ENCODE results near the gene SIK2.

The SIK2 gene

DNA sequence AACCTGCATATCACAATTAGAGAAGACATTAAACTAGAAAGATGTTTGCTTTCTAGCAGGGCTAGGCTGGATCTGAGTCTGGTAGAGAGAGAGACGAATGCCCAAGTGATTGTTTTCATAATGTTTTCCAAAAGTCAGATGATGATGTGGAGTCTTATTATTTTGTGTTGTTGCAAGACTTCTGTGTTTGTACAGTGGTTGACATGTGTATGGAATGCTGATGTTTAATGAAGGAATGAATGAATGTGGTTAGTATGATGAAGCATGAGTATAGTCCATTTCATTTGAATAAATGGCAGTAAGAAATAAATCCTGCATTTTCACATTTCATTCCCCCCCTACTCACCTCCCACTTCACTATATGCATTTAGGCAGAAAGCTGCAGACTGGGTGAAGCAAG, 94.3 kb downstream of the SIK2 start:
- H3K27ac ChIP-seq (replicated peaks) = no peak overlapping the region
- DNase-seq (ENCODE audit: low read depth in 1 of 2, low spot score in 1 of 2) = no peak
- TF ChIP-seq, protein P1, sequence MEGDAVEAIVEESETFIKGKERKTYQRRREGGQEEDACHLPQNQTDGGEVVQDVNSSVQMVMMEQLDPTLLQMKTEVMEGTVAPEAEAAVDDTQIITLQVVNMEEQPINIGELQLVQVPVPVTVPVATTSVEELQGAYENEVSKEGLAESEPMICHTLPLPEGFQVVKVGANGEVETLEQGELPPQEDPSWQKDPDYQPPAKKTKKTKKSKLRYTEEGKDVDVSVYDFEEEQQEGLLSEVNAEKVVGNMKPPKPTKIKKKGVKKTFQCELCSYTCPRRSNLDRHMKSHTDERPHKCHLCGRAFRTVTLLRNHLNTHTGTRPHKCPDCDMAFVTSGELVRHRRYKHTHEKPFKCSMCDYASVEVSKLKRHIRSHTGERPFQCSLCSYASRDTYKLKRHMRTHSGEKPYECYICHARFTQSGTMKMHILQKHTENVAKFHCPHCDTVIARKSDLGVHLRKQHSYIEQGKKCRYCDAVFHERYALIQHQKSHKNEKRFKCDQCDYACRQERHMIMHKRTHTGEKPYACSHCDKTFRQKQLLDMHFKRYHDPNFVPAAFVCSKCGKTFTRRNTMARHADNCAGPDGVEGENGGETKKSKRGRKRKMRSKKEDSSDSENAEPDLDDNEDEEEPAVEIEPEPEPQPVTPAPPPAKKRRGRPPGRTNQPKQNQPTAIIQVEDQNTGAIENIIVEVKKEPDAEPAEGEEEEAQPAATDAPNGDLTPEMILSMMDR (IDR thresholded peaks at IDR 0.05; ENCODE audit: insufficient read depth, low read length) = no peak
- TF ChIP-seq POLR2AphosphoS5 (IDR thresholded peaks at IDR 0.05; ENCODE audit: low read depth) = no peak
- TF ChIP-seq GABPA (IDR thresholded peaks at IDR 0.05; ENCODE audit: low read depth) = no peak
- TF ChIP-seq SPI1 (IDR thresholded peaks at IDR 0.05; ENCODE audit: borderline replicate concordance, low read depth) = no peak
- TF ChIP-seq, protein P2, sequence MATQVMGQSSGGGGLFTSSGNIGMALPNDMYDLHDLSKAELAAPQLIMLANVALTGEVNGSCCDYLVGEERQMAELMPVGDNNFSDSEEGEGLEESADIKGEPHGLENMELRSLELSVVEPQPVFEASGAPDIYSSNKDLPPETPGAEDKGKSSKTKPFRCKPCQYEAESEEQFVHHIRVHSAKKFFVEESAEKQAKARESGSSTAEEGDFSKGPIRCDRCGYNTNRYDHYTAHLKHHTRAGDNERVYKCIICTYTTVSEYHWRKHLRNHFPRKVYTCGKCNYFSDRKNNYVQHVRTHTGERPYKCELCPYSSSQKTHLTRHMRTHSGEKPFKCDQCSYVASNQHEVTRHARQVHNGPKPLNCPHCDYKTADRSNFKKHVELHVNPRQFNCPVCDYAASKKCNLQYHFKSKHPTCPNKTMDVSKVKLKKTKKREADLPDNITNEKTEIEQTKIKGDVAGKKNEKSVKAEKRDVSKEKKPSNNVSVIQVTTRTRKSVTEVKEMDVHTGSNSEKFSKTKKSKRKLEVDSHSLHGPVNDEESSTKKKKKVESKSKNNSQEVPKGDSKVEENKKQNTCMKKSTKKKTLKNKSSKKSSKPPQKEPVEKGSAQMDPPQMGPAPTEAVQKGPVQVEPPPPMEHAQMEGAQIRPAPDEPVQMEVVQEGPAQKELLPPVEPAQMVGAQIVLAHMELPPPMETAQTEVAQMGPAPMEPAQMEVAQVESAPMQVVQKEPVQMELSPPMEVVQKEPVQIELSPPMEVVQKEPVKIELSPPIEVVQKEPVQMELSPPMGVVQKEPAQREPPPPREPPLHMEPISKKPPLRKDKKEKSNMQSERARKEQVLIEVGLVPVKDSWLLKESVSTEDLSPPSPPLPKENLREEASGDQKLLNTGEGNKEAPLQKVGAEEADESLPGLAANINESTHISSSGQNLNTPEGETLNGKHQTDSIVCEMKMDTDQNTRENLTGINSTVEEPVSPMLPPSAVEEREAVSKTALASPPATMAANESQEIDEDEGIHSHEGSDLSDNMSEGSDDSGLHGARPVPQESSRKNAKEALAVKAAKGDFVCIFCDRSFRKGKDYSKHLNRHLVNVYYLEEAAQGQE (IDR thresholded peaks at IDR 0.05; ENCODE audit: insufficient replicate concordance, low read depth) = no peak
- H3K4me3 ChIP-seq (replicated peaks; ENCODE audit: insufficient read depth, low read length) = no peak overlapping the region
- H3K27me3 ChIP-seq (ENCODE audit: insufficient read depth, poor library complexity, severe bottlenecking) = no peaks in the 10 kb centered on the region

DNA sequence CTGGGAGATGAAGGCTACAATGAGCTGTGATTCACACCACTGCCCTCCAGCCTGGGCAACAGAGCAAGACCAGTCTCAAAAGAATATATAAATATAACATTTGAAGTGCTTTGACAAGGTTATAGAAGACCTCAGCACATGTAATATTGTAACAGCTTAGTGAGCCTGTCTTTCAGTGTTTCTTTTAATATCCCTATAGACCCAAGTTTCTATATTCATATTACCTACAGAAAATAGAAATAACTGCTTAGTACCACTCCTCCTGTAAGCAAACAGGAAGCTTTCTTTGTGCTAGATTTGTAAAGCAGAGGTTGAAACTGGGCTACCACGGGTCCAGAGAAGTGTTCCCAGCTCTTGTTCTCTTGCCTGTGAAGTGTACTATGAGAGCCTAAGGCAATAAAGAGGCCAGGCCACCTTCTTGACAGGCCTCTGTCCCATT, 95.7 kb downstream of the SIK2 start:
- H3K4me3 ChIP-seq (replicated peaks; ENCODE audit: insufficient read depth, low read length) = no peak overlapping the region
- H3K27ac ChIP-seq (replicated peaks) = no peak overlapping the region
- DNase-seq (ENCODE audit: low read depth in 1 of 2, low spot score in 1 of 2) = no peak
- TF ChIP-seq, protein P1 (IDR thresholded peaks at IDR 0.05; ENCODE audit: insufficient read depth, low read length) = no peak
- TF ChIP-seq POLR2AphosphoS5 (IDR thresholded peaks at IDR 0.05; ENCODE audit: low read depth) (no peak), SPI1 (IDR thresholded peaks at IDR 0.05; ENCODE audit: borderline replicate concordance, low read depth) (no peak), GABPA (IDR thresholded peaks at IDR 0.05; ENCODE audit: low read depth) (no peak)
- TF ChIP-seq, protein P2 (IDR thresholded peaks at IDR 0.05; ENCODE audit: insufficient replicate concordance, low read depth) = no peak
- H3K27me3 ChIP-seq (ENCODE audit: insufficient read depth, poor library complexity, severe bottlenecking) = no peaks in the 10 kb centered on the region

DNA sequence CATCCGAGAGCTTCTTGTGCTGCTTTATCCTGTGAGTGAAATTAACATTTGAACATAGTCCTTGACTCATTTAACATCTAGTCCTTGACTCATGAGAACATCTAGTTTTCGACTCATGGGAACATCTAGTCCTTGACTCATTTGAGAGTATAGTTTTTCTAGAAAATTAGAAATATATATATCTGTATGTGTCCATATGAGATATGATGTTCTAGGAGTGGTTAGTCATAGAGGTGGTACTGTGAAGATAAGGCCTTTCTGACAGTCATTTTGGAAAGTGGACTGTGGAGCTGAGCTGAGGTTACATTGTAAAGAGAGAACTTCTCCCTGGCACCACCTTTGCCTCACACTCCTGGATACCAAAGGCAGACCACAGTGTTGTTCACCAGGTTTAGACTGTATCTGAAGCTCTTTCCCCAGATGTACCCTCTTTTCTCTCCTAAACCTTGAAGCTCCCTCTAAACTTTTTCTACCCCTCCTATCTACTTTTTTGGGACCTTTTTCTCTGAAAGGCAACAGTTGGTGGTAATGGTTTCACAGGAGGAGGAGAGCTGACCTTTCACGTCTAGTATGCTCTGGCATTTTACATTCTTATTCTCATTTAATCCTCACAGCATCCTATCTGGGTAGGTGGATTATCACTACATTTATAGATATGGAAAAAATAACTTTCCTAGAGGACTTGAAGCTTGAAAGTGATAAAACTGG, 96.8 kb downstream of the SIK2 start:
- H3K27ac ChIP-seq (replicated peaks) = no peak overlapping the region
- TF ChIP-seq POLR2AphosphoS5 (IDR thresholded peaks at IDR 0.05; ENCODE audit: low read depth) (no peak), SPI1 (IDR thresholded peaks at IDR 0.05; ENCODE audit: borderline replicate concordance, low read depth) (no peak), GABPA (IDR thresholded peaks at IDR 0.05; ENCODE audit: low read depth) (no peak)
- TF ChIP-seq, protein P1 (IDR thresholded peaks at IDR 0.05; ENCODE audit: insufficient read depth, low read length) = no peak
- TF ChIP-seq, protein P2 (IDR thresholded peaks at IDR 0.05; ENCODE audit: insufficient replicate concordance, low read depth) = no peak
- H3K27me3 ChIP-seq (ENCODE audit: insufficient read depth, poor library complexity, severe bottlenecking) = no peaks in the 10 kb centered on the region
- no peak for DNase-seq (ENCODE audit: low read depth in 1 of 2, low spot score in 1 of 2)
- H3K4me3 ChIP-seq (replicated peaks; ENCODE audit: insufficient read depth, low read length) = no peak overlapping the region
